Activated naive CD8-positive, alpha-beta T cell (primary cell): ENCODE data around the gene WFDC5.

Experiments
- H3K27ac Mint-ChIP-seq: one replicate; pipeline ENCODE4 v1.8.0; 2021; ENCODE audit warnings: mixed read lengths
- H3K27me3 Mint-ChIP-seq: one replicate; pipeline ENCODE4 v1.8.0; 2021; ENCODE audit warnings: mixed read lengths
- H3K36me3 Mint-ChIP-seq: one replicate; pipeline ENCODE4 v1.8.0; 2021; ENCODE audit warnings: mixed read lengths
- H3K4me1 Mint-ChIP-seq: one replicate; pipeline ENCODE4 v1.8.0; 2021; ENCODE audit warnings: low read depth, mixed read lengths
- H3K4me3 Mint-ChIP-seq: one replicate; pipeline ENCODE4 v1.8.0; 2021; ENCODE audit warnings: mild to moderate bottlenecking, mixed read lengths
- H3K9me3 Mint-ChIP-seq: one replicate; pipeline ENCODE4 v1.8.0; 2021; ENCODE audit warnings: low read depth, mixed read lengths

The WFDC5 gene

GRCh38 chr20:45103072-45103471, 11.9 kb downstream of the WFDC5 start:
- Mint-ChIP-seq H3K4me1 (peaks cover 10% of the 10 kb centered on the region), H3K27ac (no peak overlapping the region), H3K4me3 (no peak overlapping the region), H3K9me3 (no peaks in the 10 kb centered on the region), H3K36me3 (no peaks in the 10 kb centered on the region), H3K27me3 (peaks cover 32% of the 10 kb centered on the region)

- Mint-ChIP-seq H3K4me1 (peaks cover 16% of the 10 kb centered on the region), H3K27me3 (peaks cover 37% of the 10 kb centered on the region), H3K36me3 (no peaks in the 10 kb centered on the region), H3K27ac (no peak overlapping the region), H3K4me3 (no peak overlapping the region), H3K9me3 (no peaks in the 10 kb centered on the region)
Measured at GRCh38 chr20:45101333-45101850, 13.6 kb downstream of the WFDC5 start.

- Mint-ChIP-seq H3K4me3 (no peak within 1 kb of the TSS), H3K9me3 (no peaks in the 10 kb centered on the region), H3K27ac (no peak within 1 kb of the TSS), H3K4me1 (peaks cover 19% of the 10 kb centered on the region), H3K27me3 (peaks cover 37% of the 10 kb centered on the region), H3K36me3 (no peaks in the 10 kb centered on the region)
Measured at GRCh38 chr20:45100563-45101245, 14.3 kb downstream of the WFDC5 start, which contains the start of gene KCNS1. Gene KCNS1, minus strand, starts transcription at chr20:45101127. Its CDS starts 1,891 bp downstream, at chr20:45099236.

GRCh38 chr20:45098103-45098773, 16.7 kb downstream of the WFDC5 start:
- Mint-ChIP-seq H3K36me3 (no peaks in the 10 kb centered on the region), H3K27ac (no peak overlapping the region), H3K27me3 (peaks cover 33% of the 10 kb centered on the region), H3K4me1 (peaks cover 21% of the 10 kb centered on the region), H3K4me3 (no peak overlapping the region), H3K9me3 (no peaks in the 10 kb centered on the region)

- Mint-ChIP-seq H3K36me3 (no peaks in the 10 kb centered on the region), H3K27me3 (peaks cover 32% of the 10 kb centered on the region), H3K4me3 (peak overlapping the region; percentile 75), H3K9me3 (no peaks in the 10 kb centered on the region), H3K4me1 (peaks cover 21% of the 10 kb centered on the region), H3K27ac (no peak overlapping the region)
Measured at GRCh38 chr20:45097485-45098102, 17.4 kb downstream of the WFDC5 start.

- no peaks in the 10 kb centered on the region for H3K36me3 Mint-ChIP-seq
- H3K4me3 Mint-ChIP-seq, result no peak overlapping the region
- peaks cover 30% of the 10 kb centered on the region for H3K27me3 Mint-ChIP-seq
- peaks cover 21% of the 10 kb centered on the region for H3K4me1 Mint-ChIP-seq
- no peak overlapping the region for H3K27ac Mint-ChIP-seq
- no peaks in the 10 kb centered on the region for H3K9me3 Mint-ChIP-seq
Measured at GRCh38 chr20:45096781-45097180, 18.2 kb downstream of the WFDC5 start.

- Mint-ChIP-seq H3K4me3 (no peak overlapping the region), H3K27ac (no peak overlapping the region), H3K4me1 (peaks cover 18% of the 10 kb centered on the region), H3K9me3 (no peaks in the 10 kb centered on the region), H3K36me3 (no peaks in the 10 kb centered on the region), H3K27me3 (peaks cover 25% of the 10 kb centered on the region)
Measured at GRCh38 chr20:45095805-45096238, 19.2 kb downstream of the WFDC5 start.

GRCh38 chr20:45094864-45095574, 20.0 kb downstream of the WFDC5 start:
- Mint-ChIP-seq H3K9me3 (no peaks in the 10 kb centered on the region), H3K4me3 (no peak overlapping the region), H3K27me3 (peaks cover 19% of the 10 kb centered on the region), H3K36me3 (no peaks in the 10 kb centered on the region), H3K27ac (no peak overlapping the region), H3K4me1 (peaks cover 16% of the 10 kb centered on the region)

- Mint-ChIP-seq H3K4me3 (no peak overlapping the region), H3K4me1 (peaks cover 15% of the 10 kb centered on the region), H3K9me3 (no peaks in the 10 kb centered on the region), H3K36me3 (no peaks in the 10 kb centered on the region), H3K27me3 (peaks cover 11% of the 10 kb centered on the region), H3K27ac (peak overlapping the region; percentile 58)
Measured at GRCh38 chr20:45094201-45094600, 20.8 kb downstream of the WFDC5 start.

GRCh38 chr20:45092898-45093297, 22.1 kb downstream of the WFDC5 start:
- Mint-ChIP-seq H3K4me3 (no peak overlapping the region), H3K36me3 (no peaks in the 10 kb centered on the region), H3K9me3 (no peaks in the 10 kb centered on the region), H3K4me1 (peaks cover 11% of the 10 kb centered on the region), H3K27me3 (peaks cover 5% of the 10 kb centered on the region), H3K27ac (no peak overlapping the region)

- H3K4me3 Mint-ChIP-seq, result no peak overlapping the region
- H3K9me3 Mint-ChIP-seq, result no peaks in the 10 kb centered on the region
- H3K4me1 Mint-ChIP-seq, result peaks cover 6% of the 10 kb centered on the region
- H3K27ac Mint-ChIP-seq, result peak overlapping the region; percentile 7
- peaks cover 4% of the 10 kb centered on the region for H3K36me3 Mint-ChIP-seq
- no peaks in the 10 kb centered on the region for H3K27me3 Mint-ChIP-seq
Measured at GRCh38 chr20:45091366-45091765, 23.6 kb downstream of the WFDC5 start.

- no peaks in the 10 kb centered on the region for H3K9me3 Mint-ChIP-seq
- H3K4me3 Mint-ChIP-seq, result no peak overlapping the region
- no peak overlapping the region for H3K27ac Mint-ChIP-seq
- H3K27me3 Mint-ChIP-seq, result no peaks in the 10 kb centered on the region
- H3K36me3 Mint-ChIP-seq, result peaks cover 6% of the 10 kb centered on the region
- peaks cover 3% of the 10 kb centered on the region for H3K4me1 Mint-ChIP-seq
Measured at GRCh38 chr20:45090481-45090880, 24.5 kb downstream of the WFDC5 start.

- H3K4me3 Mint-ChIP-seq, result no peak overlapping the region
- H3K36me3 Mint-ChIP-seq, result peaks cover 17% of the 10 kb centered on the region
- no peaks in the 10 kb centered on the region for H3K9me3 Mint-ChIP-seq
- no peaks in the 10 kb centered on the region for H3K27me3 Mint-ChIP-seq
- H3K27ac Mint-ChIP-seq, result no peak overlapping the region
- peaks cover 1% of the 10 kb centered on the region for H3K4me1 Mint-ChIP-seq
Measured at GRCh38 chr20:45088247-45088646, 26.7 kb downstream of the WFDC5 start.

GRCh38 chr20:45087814-45088213, 27.2 kb downstream of the WFDC5 start:
- Mint-ChIP-seq H3K9me3 (no peaks in the 10 kb centered on the region), H3K27me3 (no peaks in the 10 kb centered on the region), H3K4me1 (peaks cover 3% of the 10 kb centered on the region), H3K27ac (peak overlapping the region; percentile 29), H3K4me3 (no peak overlapping the region), H3K36me3 (peaks cover 21% of the 10 kb centered on the region)
